GM12873 (cell line): Measurements from ENCODE around the gene ABTB1.

Source experiments
- CTCF ChIP-seq: IDR thresholded peaks from 2 replicates; pipeline ENCODE4 v1.5.1; 2012; ENCODE audit warnings: low read depth, mild to moderate bottlenecking, moderate library complexity, low read length, control low read depth; ENCODE audit not compliant: insufficient read depth; ENCODE audit errors: missing control alignments

The ABTB1 gene

GRCh38 chr3:127726894-127727293 is 54.1 kb downstream of the ABTB1 start:
- no peak for TF ChIP-seq CTCF

DNA sequence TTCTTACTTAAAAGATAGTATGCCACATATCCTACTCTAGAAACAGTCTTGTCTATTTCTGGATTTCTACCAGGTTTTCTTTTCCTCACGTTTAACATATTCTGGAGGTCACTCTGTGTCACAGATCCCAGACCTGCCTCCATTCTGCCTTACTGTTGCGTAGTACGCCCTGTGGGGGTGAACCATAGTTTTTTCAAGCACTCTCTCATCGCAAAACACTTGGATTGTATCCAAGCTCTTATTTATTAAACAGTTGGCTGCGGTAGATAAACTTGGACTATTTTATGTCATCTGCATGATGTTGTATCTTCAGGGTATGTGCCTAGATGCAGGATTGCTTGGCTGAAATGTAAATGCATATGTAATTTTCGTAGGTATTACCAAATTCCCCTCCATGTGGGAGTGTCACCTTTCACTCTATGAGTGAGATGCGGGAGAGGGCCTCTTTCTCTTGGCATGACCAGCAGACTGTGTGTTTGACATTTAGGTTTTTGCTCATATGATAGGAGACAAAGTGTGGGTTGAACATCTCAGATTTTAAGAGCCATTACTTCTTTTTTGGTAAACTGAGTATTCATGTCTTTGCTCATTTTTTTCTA is 55.8 kb downstream of the ABTB1 start:
- no peak for TF ChIP-seq CTCF

GRCh38 chr3:127729556-127730056 is 56.9 kb downstream of the ABTB1 start:
- TF ChIP-seq CTCF: no peak

DNA sequence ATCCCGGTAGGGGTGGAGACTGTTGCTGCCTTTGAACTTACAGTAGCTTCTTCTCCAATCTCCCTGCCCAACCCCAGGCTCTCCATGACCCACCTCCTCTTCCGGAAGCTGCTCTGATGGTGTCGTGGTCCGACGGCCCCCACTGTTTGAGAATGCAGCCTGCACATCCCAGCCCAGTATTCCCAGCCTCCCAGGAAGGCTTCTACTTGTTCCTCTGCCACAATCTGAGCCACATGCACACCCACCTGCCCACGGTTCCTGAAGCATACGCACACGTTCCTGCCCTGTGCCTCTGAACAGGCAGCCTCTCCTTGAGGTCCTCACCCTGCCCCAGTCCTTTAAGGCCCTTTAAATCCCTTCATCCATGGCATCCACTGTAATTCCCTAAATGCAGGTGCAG is 57.4 kb downstream of the ABTB1 start:
- no peak for TF ChIP-seq CTCF
